Epidermal melanocyte (primary cell): ENCODE measurements around the gene ZDHHC1.
A peak's percentile ranks its signal among the peaks of the same experiment; 100 is the strongest.
"Not testable (repeated sequence)": the region's sequence is repeated elsewhere in the genome, so short reads cannot be mapped to it uniquely, and the experiment has no call there.

ENCODE experiments used
- DNase-seq: peaks from one replicate; pipeline ENCODE4 v3.0.0; 2011; ENCODE audit warnings: low spot score; ENCODE audit not compliant: insufficient read length

ZDHHC1 gene

GRCh38 chr16:67394155-67395104 lies 21.8 kb downstream of the ZDHHC1 start:
- DNase-seq: peak; percentile 12

GRCh38 chr16:67393788-67394154 lies 22.5 kb downstream of the ZDHHC1 start:
- peak; percentile 25 for DNase-seq

GRCh38 chr16:67393111-67393787 lies 23.0 kb downstream of the ZDHHC1 start, which contains the start of gene TPPP3:
TPPP3 (minus strand) TSS chr16:67393498; CDS start chr16:67391111, 2,387 bp downstream.
- peak; percentile 84 for DNase-seq

DNA sequence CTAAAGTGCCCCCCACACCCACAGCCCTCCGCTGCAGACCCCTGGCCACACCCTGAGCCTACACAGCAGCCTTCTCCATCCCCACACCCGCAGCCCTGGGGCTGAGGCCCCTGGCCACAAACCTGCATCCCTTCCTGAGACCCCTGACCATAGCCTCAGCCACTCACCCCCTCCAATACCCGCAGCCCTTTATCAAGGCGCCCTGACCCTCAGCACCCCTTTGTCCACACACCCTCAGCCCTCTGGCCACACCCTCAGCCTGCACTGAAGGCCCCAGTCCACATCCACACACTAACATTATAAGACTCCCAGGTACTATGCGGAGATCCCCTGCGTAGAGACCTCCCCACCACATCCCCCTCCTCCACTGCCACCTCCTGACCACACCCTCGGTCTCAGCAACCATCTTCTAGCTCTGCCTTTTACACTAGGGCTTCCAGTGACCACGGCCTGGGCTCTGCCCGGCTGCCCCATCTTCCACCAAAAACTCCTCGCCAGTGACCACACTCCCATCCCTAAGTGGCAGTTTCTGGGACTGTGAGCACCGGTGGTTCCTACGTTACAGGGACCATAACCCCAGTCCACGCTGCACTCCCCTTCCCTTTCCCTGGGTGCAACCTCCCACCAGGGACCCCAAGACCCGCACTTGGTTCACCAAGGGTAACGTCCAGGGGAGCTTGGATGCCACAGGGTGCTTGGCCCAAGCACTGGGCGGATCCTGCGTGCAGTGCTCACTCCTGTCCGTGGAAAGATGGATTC lies 23.8 kb downstream of the ZDHHC1 start:
- no peak for DNase-seq

- peak; percentile 9 for DNase-seq
Measured at GRCh38 chr16:67391424-67392300, 24.6 kb downstream of the ZDHHC1 start.

DNA sequence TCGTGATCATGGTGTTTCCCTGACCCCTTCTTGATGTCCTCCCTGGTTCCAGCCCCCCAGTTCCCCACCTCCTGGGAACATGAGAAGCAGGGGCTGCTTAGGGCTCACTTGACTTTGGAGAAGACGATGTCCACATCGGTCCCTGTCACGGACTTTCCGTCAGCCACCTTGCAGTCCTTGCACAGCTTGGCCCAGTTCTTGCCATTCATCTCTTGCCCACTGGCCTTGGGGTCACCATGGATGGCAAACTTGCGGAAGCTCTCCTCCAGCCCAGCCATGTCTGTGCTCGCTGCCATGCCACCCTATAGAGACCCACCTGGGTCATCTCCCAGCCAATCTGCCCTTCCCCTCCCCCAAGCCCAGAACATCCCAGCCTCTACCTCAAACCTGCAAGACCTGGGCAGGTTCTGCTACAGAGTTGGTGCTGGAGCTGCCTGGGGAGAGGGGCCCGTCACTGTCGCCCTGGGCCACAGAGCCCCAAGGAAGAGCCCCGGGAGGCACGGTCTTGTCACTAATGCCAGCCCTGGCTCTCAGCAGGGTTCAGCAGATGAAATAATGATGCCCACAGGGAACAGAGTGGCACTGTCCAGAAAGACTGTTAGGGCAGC lies 25.4 kb downstream of the ZDHHC1 start:
- no peak for DNase-seq

GRCh38 chr16:67389911-67390815 lies 26.1 kb downstream of the ZDHHC1 start:
- no peak for DNase-seq

GRCh38 chr16:67388591-67388990 lies 27.7 kb downstream of the ZDHHC1 start:
- DNase-seq: no peak

DNA sequence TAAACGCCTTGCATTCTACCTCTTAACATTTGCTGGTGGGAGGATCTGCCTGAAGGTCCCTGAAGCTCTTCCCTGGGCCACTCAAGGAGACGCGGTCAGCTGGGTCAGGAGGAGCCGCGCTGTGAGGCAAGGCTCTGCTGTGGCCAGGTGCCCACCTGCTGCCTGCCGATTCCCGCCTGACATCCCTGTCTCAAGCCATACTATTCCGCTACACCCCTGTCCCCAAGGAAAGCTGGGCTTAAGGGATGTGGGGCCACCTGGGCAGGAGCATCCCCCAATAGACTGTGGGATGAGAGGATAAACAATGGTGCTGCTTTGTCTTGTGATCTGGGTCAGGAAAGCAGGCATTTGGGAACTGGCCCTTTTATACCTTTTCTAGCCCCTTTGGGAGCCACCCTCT lies 28.1 kb downstream of the ZDHHC1 start:
- no peak for DNase-seq

DNA sequence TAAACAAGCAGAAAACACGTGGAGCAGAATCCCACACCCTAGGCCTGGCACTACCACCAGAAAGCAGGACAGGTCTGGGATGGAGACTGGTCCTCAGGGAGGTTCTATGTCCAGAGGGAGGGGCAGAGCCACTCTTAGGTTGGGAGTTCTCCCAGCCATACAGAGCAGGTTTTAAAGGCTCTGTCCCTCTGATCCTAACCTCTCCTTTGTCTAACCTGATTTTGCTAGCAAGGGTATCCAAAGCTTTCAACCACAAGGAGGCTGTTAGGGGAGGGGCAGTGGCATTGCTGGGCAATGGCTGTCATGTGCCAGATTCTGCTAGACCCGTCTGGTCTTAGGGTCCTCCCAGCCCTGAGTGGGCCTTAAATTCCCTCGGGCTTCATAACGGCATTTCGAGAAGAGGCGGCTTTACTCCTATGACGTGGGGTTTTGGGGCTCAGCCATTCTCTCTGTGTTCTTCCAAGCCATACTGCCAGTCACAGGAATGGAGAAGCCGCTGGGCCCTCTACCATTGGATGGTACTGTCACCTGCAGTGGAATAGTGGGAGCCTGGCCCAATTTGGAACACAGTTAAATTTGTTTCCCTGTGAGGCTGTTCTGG lies 28.7 kb downstream of the ZDHHC1 start:
- DNase-seq: no peak

DNA sequence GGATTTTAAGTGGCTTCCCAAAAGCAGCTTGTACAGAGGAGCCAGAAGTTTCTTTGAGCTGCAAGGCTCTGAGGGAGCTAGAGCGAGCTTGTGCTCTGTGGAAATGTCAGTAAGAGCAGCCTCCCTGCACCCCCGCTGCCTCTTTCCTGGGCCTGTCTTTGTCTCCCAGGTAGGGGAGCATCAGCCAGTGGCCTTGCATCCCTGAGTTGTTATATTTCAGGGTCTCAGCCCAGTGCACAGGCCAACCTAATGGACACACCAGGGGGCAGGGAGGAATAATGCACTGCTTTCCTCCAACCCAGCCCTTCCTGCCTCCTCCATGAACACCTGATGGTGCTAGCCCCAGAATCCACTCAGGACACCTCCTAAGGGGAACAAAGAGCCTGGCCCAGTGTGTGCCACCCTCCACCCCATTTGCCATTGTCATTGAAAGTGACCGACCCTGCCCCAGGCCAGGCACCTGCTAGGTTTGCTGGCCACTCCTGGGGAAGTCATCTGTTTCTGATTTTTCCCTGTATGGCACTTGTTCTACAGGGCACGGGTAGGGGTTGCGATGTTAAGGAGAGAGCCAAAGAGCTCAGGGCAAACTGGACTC lies 29.3 kb downstream of the ZDHHC1 start:
- DNase-seq: no peak

DNA sequence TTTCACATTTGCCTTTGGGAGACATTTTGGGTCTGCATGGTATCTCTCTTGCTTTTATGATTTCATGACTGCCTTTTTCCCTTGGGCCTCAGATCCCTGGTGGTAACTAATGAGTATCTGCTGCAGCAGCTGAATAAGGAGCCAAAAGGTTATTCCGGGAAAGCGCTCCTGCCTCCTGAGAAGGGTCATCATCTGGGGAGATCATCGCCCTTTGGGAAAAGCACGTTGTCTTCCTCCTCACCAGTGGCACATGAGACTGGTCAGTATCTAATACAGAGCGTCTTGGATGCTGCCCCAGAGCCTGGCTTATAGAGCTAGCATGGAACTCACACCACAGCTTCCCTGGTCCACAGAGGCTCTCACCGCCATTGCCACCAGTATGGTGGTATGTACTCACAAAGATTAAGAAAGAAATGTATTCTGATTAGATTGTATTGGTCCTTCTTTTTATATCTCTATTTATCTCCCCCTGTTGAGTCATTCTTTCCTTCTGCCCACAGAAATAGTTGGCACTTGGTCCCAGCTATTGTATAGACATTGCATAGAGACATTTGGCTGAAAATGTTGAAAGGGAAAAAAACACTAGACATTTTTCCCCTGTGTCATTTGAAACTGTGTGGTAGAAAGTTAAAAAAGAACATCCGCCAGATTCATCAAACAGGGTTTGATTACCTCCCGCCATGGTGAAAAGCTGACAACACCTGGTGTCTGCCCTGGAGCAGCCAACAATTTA lies 31.3 kb downstream of the ZDHHC1 start:
- no peak for DNase-seq

- no peak for DNase-seq
Measured at GRCh38 chr16:67383284-67383683, 33.0 kb downstream of the ZDHHC1 start.

- no peak for DNase-seq
Measured at GRCh38 chr16:67378642-67379041, 37.6 kb downstream of the ZDHHC1 start.

DNA sequence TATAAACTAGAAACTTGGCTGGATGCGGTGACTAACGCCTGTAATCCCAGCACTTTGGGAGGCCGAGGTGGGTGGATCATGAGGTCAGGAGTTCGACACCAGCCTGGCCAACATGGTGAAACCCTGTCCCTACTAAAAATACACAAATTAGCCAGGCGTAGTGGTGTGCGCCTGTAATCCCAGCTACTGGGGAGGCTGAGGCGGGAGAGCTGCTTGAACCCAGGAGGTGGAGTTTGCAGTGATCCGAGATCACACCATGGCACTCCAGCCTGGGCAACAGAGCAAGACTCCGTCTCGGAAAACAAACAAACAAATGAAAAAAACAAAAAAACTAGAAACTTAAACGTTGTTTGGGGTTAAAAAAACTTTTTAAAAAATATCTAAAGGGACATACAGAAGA lies 40.3 kb downstream of the ZDHHC1 start:
- not testable (repeated sequence) for DNase-seq

- DNase-seq: no peak
Measured at GRCh38 chr16:67372664-67373063, 43.6 kb downstream of the ZDHHC1 start.

- DNase-seq: no peak
Measured at GRCh38 chr16:67370661-67371060, 45.6 kb downstream of the ZDHHC1 start.
